ENCODE results near the gene HMGN3. TPM values are rescaled to one million over a fixed set of nuclear protein-coding genes. Genes with fewer than 3 reads are reported as not detected.

The HMGN3 gene
- polyA plus RNA-seq, 1 donor, result 101 TPM

DNA sequence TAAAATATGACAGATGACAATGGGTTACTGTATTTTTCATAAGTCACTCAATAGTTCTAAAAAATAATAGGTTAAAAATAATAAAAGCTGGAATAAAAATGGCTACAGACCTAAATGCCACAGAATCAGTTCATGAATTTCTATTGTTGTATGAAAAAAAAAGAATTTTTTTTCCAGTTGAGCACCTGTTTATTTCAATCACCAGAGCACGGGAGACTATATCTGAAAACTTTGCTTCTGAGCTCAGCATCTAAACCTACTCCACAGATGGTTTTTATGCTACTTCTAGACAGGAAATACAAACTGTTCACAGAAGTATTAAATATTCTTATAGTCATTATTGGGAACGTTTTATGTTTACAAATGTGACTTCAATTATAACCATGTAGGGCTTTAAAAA, 50.4 kb downstream of the HMGN3 start:
- DNase-seq, result no peak

DNA sequence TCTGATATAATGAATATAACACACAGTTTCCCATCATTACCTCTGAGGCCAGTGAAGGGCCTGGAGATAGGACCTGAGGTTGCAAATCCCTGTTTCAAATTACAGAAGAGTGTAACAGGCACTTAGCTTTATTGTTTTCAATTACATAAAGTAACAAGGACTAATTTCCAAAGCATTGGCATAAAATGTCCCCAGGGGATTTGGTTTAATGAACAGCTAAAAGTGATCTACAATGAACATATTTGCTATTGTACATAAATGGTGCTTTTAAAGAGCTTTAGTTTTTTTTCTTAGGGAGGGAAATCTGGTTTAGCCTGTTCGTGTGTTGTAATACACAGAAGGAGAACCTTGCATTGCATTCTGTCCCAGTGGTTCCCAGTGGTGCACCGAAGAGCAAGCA, 54.4 kb downstream of the HMGN3 start:
- DNase-seq, result no peak

DNA sequence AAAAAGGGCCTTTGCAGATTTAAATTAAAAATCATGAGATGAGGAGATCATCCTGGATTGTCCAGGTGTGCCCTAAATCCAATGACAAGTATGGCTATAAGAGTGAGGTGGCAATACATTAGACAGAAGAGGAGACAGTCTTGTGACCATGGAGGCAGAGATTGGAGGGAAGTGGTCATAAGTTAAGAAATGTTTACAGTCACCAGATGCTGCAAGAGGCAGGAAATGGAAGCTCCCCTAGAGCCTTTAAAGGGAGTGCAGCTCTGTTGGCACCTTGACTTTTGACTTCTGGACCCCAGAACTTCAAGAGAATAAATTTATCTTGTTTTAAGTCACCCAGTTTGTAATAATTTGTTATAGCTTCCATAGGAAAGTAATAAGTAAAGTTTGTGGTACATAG, 61.1 kb downstream of the HMGN3 start:
- no peak for DNase-seq

DNA sequence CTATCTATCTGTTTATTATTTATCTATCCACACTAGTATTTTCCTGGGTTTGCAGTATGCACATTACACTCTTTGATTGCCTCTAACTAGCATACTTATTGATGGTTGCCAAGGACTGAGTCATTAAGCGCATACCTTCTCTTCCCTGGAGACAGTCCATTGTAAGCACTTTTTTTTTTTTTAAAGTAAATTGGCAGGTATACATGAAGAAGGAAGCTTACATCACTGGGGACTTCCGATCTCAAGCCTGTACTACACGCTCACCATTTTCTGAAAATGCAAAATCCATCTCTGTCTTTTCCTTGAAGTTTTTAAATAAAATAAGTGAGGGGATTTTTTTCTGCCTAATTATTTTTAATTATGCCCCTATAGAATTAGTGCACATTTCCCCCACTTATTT, 63.5 kb downstream of the HMGN3 start:
- peak; percentile 35 for DNase-seq

DNA sequence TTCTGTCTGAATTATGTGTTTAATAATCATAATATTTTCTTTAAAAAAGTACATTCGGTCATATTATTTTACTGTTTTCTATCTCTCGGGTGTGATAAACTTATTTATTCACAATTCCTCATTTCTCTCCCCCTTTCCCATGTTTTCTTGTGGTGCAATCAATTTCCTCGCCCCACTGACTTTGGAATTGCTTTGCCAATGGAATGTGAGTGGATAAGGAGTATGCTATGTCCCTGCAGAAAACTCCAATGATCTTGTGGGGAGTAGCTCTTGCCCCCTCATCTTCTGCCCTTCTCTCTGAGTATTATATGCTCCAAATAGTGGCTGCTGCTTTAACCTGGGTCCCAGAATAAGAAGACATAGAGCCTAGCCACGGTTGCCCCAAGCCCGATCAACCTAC, 64.1 kb downstream of the HMGN3 start:
- DNase-seq, result no peak

DNA sequence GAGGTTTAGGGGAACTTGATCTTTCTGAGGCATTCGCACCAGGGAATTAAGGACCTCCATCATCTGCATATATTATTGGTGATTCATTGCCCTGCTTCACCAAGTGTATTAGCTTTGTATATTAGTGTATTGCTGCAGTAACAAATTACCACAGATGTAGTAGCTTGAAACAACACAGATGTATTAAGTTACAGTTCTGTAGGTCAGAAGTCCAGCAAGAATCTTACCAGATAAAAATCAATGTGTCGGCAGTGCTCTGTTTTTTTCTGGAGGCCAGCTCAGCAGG, 65.8 kb downstream of the HMGN3 start:
- DNase-seq, result no peak

DNA sequence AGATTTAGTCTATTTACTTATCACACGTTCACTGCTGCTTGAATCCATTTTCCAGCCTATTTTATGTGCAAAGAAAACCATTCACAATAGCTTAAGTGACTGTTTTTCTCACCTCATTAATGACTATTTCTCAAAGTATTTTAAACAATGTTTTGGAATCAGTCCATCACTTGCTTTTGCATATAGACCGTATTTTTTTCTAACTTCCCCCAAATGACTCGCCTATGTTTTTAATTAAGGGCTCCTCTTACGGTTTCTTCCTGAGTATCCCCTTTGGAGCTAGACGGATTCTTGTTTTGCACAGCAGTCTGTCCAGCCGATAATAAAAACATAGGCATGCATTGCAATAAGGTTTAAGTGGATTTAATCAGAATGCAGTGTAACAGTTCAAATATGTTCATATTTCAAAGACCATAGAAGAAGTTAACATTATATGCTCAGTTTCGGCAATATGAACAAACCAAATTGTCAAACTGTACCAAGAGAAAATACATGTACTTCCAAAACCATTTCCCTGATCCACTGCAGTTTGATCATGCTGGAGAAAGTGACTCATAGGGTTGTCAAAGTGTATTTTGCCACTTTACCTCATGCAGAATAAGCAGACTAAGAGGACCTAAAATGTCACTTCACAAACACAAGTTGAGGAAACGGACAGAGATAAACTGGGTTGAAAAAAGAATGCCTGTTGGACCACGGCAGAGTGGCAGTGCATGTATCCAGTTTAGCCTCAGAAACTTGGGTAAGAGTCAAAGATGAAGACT, 66.4 kb downstream of the HMGN3 start:
- DNase-seq, result peak; percentile 23

DNA sequence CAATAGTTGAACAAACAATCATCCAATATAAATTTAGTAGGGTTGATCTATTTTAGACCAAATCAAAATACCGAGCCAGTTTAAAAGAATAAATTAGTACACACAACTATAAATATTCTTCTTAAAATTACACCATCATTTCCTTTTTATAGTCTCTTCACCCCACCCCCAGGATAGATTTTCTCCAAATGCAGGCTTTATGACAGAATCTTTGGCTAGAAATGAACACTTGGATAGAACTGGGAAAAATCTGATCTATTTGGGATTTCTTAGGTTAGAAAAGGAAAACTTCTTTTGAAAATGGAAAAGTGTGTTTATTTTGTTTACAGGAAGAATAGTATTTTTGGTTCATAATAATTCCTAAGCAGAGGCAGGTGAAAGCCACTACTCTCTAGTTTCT, 74.6 kb downstream of the HMGN3 start:
- DNase-seq, result no peak

DNA sequence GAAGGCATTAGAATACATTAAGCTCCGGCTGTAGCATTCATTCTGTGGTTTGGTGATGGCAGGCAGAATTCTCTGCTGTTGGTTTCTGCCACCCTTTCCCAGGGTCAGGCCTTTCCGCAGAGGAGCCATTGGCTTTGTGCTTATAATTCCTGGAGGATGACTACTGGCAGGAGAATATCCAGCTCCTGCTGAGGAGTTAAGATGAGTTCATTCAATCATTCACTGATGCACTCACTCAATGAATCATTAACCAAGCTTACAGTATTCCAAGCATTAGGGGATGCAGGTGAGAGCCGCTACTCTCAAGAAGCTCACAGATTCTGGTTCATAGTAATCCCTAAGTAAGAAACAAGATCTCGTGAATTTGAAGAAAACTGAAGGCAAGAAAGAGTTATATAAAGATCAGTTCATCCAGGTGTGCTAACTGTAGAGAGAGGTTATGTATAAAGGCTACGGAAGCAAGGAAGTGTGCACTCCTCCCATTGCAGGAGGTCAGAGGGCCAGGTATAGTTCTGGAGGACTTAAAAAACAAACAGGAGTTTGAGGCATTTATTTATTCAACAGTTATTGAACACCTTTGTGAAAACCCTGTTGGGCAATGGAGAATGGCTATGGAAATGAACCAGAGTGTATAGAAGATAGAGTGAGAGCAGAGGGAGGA, 75.5 kb downstream of the HMGN3 start:
- DNase-seq, result no peak

DNA sequence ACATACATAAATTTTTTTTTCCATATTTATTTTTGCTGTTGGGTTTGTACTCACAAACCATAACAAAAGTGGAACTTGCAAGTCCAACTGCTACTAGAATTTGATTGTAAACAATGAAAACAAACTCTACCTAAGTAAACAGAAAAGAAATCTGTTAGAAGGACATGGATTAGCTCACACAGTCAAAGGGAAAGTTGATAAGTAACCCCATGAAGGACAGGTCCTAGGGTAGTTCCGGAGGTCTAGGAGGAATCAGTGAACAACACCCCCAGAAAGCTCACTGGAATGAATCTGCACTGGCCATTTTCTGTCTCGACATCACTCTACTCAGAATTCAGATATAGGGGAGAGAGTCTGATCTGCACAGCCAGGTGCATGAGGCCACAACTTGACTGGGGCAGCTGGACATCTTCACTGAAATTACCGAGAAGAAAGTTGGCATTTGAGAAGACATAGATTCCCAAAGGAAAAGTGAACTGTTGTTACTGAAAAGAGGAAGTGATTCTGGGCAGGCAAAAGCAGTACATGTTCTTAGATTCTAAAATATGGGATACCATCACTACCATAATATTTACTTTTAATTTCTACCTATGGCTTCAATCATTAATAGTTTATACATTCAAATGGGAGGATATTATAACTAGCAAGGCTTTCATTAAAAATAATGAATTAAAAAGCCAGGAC, 76.4 kb downstream of the HMGN3 start:
- no peak for DNase-seq

DNA sequence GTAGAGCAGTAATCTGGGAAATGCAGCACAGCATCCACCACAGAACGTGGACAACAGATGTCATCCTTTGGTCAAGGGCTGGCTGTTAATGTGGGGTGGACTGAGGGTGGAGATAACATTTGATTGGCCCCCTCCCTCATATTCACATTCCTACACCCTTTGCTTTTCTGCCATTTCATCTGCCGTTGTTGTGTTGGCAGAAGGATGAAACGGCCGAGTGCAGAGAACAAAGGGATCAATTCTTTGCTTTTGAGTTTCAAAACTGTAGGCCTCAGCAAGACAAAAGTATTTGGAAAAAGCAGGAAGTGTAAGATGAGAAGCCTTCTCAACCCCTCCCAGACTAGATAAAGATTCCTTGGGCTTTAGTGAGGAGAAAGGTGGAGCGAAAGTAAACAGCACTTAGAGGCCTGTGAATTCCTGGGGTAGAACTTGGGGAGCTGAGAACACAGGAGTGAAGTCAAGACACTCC, 82.2 kb downstream of the HMGN3 start:
- no peak for DNase-seq

Other genes with a start within 250 kb of the HMGN3 start
- 25.0 TPM for gene PHIP, start 156.4 kb downstream of the HMGN3 start, polyA plus RNA-seq (ENCODE audit: insufficient read length)

Measured in hindlimb muscle (tissue), 1 donor.